ENCODE measurements around the gene ASB7. TPM values are rescaled to one million over a fixed set of nuclear protein-coding genes. Genes with fewer than 3 reads are reported as not detected.
"Not testable (repeated sequence)": the region's sequence is repeated elsewhere in the genome, so short reads cannot be mapped to it uniquely, and the experiment has no call there.

Gene ASB7
- total RNA-seq, 1 donor: 13.8 TPM

DNA sequence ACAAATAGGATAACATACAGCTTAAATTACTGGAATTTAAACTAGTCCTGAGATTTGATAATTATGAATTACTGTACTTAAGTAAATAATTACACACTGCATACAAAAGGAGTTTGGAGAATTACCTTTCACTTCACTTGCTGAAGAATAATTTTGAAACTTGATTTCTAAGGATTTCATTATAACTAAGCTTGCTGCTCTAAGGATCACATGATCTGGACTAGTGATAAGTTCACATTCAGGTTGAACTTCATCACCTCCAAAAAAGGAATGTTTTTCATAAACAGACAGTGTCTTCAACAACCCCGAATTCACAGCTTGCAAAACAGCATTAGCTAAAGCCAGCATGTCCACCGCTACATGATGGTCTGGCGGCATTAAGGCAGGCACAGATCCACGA, 28.9 kb upstream of the ASB7 start:
- no peak overlapping the region for H3K4me3 ChIP-seq (ENCODE audit: low read depth, low read length)
- TF ChIP-seq, protein P1, sequence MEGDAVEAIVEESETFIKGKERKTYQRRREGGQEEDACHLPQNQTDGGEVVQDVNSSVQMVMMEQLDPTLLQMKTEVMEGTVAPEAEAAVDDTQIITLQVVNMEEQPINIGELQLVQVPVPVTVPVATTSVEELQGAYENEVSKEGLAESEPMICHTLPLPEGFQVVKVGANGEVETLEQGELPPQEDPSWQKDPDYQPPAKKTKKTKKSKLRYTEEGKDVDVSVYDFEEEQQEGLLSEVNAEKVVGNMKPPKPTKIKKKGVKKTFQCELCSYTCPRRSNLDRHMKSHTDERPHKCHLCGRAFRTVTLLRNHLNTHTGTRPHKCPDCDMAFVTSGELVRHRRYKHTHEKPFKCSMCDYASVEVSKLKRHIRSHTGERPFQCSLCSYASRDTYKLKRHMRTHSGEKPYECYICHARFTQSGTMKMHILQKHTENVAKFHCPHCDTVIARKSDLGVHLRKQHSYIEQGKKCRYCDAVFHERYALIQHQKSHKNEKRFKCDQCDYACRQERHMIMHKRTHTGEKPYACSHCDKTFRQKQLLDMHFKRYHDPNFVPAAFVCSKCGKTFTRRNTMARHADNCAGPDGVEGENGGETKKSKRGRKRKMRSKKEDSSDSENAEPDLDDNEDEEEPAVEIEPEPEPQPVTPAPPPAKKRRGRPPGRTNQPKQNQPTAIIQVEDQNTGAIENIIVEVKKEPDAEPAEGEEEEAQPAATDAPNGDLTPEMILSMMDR (IDR thresholded peaks at IDR 0.05; ENCODE audit: insufficient read depth, low read length): no peak

DNA sequence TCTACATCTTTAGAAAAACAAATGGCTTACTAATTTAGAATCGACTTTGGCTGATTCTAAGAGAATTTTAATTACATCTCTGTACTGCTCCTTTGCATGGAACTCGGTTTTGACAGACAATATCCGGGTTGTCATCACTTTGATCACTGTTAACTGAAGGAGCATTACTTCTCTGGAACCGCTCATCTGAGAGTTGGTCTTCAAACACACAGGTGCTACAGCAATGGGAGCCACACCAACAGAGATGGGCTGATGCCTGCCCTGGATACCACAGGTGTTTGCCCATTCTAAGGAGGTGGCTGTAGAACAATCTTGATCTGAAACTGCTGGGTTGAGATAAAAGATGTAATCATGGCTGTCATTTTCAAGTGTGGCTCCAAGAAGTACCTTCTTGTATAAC, 22.0 kb upstream of the ASB7 start:
- DNase-seq (ENCODE audit: low read depth): no peak
- TF ChIP-seq, protein P1 (IDR thresholded peaks at IDR 0.05; ENCODE audit: insufficient read depth, low read length): no peak
- H3K4me3 ChIP-seq (ENCODE audit: low read depth, low read length): no peak overlapping the region

More for the DNA sequence above, 28.9 kb upstream of the ASB7 start:
- DNase-seq (ENCODE audit: low read depth): no peak

GRCh38 chr15:100588638-100589242, 13.6 kb upstream of the ASB7 start:
- peak; percentile 5 for DNase-seq (ENCODE audit: low read depth)
- no peak overlapping the region for H3K4me3 ChIP-seq (ENCODE audit: low read depth, low read length)
- TF ChIP-seq, protein P1 (IDR thresholded peaks at IDR 0.05; ENCODE audit: insufficient read depth, low read length): no peak

GRCh38 chr15:100591163-100591562, 11.2 kb upstream of the ASB7 start:
- H3K4me3 ChIP-seq (ENCODE audit: low read depth, low read length); DNase-seq (ENCODE audit: low read depth): not testable (repeated sequence)

- H3K4me3 ChIP-seq (ENCODE audit: low read depth, low read length): no peak overlapping the region
- TF ChIP-seq, protein P1 (IDR thresholded peaks at IDR 0.05; ENCODE audit: insufficient read depth, low read length): no peak
- DNase-seq (ENCODE audit: low read depth): no peak
Measured at GRCh38 chr15:100591835-100592234, 10.6 kb upstream of the ASB7 start.

- TF ChIP-seq, protein P1 (IDR thresholded peaks at IDR 0.05; ENCODE audit: insufficient read depth, low read length): no peak
- no peak for DNase-seq (ENCODE audit: low read depth)
- no peak overlapping the region for H3K4me3 ChIP-seq (ENCODE audit: low read depth, low read length)
Measured at GRCh38 chr15:100592898-100593297, 9.5 kb upstream of the ASB7 start.

- no peak overlapping the region for H3K4me3 ChIP-seq (ENCODE audit: low read depth, low read length)
- no peak for DNase-seq (ENCODE audit: low read depth)
- TF ChIP-seq, protein P1 (IDR thresholded peaks at IDR 0.05; ENCODE audit: insufficient read depth, low read length): no peak
Measured at GRCh38 chr15:100593431-100593830, 9.0 kb upstream of the ASB7 start.

Measured in fibroblast of the aortic adventitia (primary cell).